IPS-18a (cell line): ENCODE measurements around the gene ZFP1.
A peak's percentile ranks its signal among the peaks of the same experiment; 100 is the strongest.
"Not testable (repeated sequence)": the region's sequence is repeated elsewhere in the genome, so short reads cannot be mapped to it uniquely, and the experiment has no call there.

Source experiments
- H3K27ac ChIP-seq: one replicate; pipeline ENCODE4 v1.5.1; 2013; ENCODE audit warnings: low read length
- H3K27me3 ChIP-seq: one replicate; pipeline ENCODE4 v1.6.1; 2013; ENCODE audit warnings: mild to moderate bottlenecking, low read length; ENCODE audit not compliant: control insufficient read depth, insufficient read depth
- H3K36me3 ChIP-seq: one replicate; pipeline ENCODE4 v1.6.1; 2013; ENCODE audit warnings: low read depth, low read length; ENCODE audit not compliant: control insufficient read depth
- H3K4me1 ChIP-seq: one replicate; pipeline ENCODE4 v1.6.1; 2013; ENCODE audit warnings: low read depth, low read length; ENCODE audit not compliant: control insufficient read depth
- H3K4me3 ChIP-seq: one replicate; pipeline ENCODE4 v1.5.1; 2013; ENCODE audit warnings: low read length
- H3K9ac ChIP-seq: one replicate; pipeline ENCODE4 v1.6.1; 2013; ENCODE audit warnings: mild to moderate bottlenecking, low read length, moderate library complexity
- H3K9me3 ChIP-seq: one replicate; pipeline ENCODE4 v1.6.1; 2013; ENCODE audit warnings: low read depth, low read length; ENCODE audit not compliant: control insufficient read depth

ZFP1 gene

DNA sequence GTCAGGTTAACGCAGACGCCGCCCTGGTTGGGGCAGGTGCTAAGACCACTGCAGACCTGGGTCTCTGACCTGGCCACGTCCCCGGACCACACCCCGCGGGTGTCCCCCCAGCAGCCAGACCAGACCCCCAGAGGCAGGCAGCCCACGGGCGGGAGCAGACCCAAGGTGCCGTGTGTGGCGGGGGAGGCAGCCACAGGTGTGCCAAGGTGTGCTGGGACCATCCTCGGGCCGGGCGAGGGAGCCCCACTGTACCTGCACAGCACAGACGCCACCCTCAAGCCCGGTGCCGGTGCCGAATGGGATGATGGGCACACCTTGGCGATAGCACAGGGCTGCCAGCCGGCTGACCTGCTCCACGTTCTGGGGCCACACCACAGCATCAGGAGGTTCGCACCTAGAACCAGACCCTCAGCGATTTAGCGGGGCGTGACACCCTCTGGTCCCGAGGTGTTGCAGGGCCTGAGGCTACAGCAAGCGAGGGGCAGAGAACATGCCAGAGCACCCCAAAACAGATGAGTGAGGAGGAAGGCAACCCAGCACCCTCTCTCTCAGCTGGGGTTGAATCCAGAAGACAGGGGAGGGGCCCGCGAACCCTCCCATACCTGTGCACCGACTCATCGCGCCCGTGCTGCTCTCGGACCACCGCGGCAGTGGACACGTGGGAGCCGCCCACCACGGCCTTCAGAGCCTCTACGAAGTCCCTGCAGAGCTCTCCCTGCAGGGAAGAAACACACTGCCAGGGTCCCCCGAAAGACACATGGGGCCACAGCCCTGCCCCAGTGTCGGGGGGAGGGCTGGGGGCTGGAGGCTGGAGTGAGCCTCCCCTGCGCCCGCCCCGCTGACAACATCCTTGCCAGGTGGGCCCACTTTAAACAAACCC lies 33.1 kb upstream of the ZFP1 start:
- no peaks in the 10 kb centered on the region for H3K27me3 ChIP-seq
- H3K27ac ChIP-seq: no peak overlapping the region
- H3K4me1 ChIP-seq: peaks cover 47% of the 10 kb centered on the region
- no peaks in the 10 kb centered on the region for H3K36me3 ChIP-seq
- H3K9ac ChIP-seq: no peak overlapping the region
- no peaks in the 10 kb centered on the region for H3K9me3 ChIP-seq
- H3K4me3 ChIP-seq: no peak overlapping the region

GRCh38 chr16:75116081-75116910 lies 32.0 kb upstream of the ZFP1 start, which contains the start of gene LDHD:
LDHD (minus strand) TSS chr16:75116780; CDS start chr16:75116720, 60 bp downstream.
- Histone ChIP-seq H3K9ac (no peak within 1 kb of the TSS), H3K9me3 (peaks cover under 1% of the 10 kb centered on the region), H3K4me1 (peaks cover 40% of the 10 kb centered on the region), H3K36me3 (no peaks in the 10 kb centered on the region), H3K27ac (no peak within 1 kb of the TSS), H3K4me3 (peak within 1 kb of the TSS; percentile 41), H3K27me3 (no peaks in the 10 kb centered on the region)

DNA sequence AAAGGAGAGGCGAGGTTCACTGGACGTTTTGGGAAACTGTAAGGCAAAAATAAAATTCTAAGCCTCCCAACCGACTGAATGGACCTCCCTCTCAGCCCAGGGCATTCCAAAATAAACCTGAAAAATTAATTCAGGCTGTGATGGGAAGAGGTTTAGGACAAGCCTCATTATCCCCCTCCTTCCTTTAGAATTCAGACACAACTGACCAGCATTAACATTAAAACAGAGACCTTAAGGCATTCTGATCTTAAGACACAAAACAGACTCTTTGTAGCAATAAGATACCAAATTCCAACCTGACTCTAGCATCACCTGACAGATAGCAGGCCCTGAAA lies 31.4 kb upstream of the ZFP1 start:
- no peaks in the 10 kb centered on the region for H3K36me3 ChIP-seq
- no peak overlapping the region for H3K27ac ChIP-seq
- no peaks in the 10 kb centered on the region for H3K27me3 ChIP-seq
- peak overlapping the region; percentile 41 for H3K4me3 ChIP-seq
- peaks cover 7% of the 10 kb centered on the region for H3K9me3 ChIP-seq
- peaks cover 35% of the 10 kb centered on the region for H3K4me1 ChIP-seq
- no peak overlapping the region for H3K9ac ChIP-seq

DNA sequence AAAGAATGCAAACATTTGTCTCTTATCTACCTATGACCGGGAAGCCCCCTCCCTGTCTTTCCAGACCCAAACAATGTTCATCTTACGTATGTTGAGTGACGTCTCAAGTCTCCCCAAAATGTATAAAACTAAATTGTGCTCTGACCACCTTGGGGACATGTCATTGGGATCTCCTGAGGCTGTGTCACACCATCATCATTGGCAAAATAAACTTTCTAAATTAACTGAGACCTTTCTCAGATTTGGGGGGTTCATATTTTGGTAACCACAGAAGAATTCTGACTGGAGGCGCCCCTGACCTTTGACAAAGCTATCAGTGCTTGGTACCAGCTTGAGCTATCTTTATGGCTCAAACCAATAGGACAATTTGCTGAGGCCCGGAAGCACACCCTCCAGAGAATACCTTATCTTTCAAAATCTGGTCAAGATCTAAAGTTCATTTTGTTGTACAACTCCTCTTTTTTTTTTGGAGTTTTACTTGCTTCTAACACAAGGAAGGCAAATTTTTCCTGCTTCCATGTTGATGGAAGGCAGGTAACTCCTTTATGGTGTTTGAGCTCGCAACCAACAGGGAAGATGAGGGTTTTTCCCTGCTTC lies 29.3 kb upstream of the ZFP1 start:
- Histone ChIP-seq H3K9me3 (peaks cover 11% of the 10 kb centered on the region), H3K27ac (no peak overlapping the region), H3K9ac (no peak overlapping the region), H3K36me3 (no peaks in the 10 kb centered on the region), H3K4me1 (peaks cover 21% of the 10 kb centered on the region), H3K4me3 (no peak overlapping the region), H3K27me3 (no peaks in the 10 kb centered on the region)

DNA sequence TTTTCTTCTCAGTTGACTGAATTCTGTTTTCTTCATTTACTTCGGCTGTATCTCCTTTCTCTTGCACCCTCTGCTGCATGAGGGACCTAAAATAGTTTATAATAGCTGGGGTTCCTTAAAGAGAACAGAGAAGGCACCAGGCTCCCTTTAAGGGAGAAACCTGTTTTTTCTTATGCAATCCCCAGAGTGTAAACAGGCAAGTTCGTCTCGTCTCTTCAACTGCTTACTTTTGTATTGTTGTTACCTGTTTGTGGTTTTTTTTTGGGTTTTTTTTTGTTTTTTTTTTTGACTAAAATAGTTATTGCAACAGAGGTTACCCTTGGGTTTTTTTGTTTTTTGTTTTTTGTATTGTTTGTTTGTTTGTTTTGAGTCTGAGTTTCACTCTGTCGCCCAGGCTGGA lies 28.1 kb upstream of the ZFP1 start:
- H3K27me3 ChIP-seq: no peaks in the 10 kb centered on the region
- H3K9me3 ChIP-seq: peaks cover 11% of the 10 kb centered on the region
- no peaks in the 10 kb centered on the region for H3K36me3 ChIP-seq
- no peak overlapping the region for H3K4me3 ChIP-seq
- no peak overlapping the region for H3K27ac ChIP-seq
- no peak overlapping the region for H3K9ac ChIP-seq
- H3K4me1 ChIP-seq: peaks cover 21% of the 10 kb centered on the region

DNA sequence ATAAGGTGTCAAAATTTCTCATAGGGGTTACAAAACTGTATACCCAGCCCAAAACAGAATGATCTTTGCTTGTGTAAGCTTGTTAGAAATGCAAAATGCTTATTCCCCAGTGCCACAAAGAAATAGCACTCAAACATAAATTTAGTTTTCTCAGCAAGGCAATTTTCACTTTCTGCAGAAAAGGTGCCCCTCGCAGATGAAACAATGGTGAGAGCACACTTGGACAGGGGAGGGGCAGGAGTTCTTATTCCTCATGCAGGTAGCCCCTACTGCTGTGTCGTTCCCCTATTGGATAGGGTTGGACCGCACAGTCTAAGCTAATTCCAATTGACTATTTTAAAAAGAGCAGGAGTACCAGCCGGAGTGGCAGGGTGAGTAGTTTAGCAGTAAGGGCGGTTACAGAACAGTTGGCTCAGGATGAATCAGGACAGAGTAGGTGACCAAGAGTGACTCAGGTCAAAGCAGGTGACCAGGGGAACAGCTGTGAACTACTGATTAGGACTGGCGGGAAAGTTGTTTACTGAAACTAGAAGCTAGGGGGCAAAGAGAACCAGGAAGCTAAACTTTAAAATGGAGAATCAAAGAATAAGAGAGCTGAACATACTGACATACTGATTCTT lies 26.3 kb upstream of the ZFP1 start:
- peaks cover 17% of the 10 kb centered on the region for H3K4me1 ChIP-seq
- no peak overlapping the region for H3K27ac ChIP-seq
- H3K36me3 ChIP-seq: no peaks in the 10 kb centered on the region
- H3K9me3 ChIP-seq: peaks cover 14% of the 10 kb centered on the region
- no peaks in the 10 kb centered on the region for H3K27me3 ChIP-seq
- no peak overlapping the region for H3K9ac ChIP-seq
- no peak overlapping the region for H3K4me3 ChIP-seq

GRCh38 chr16:75122609-75123008 lies 25.7 kb upstream of the ZFP1 start:
- no peaks in the 10 kb centered on the region for H3K27me3 ChIP-seq
- H3K4me1 ChIP-seq: peaks cover 17% of the 10 kb centered on the region
- peaks cover 16% of the 10 kb centered on the region for H3K9me3 ChIP-seq
- H3K9ac ChIP-seq: no peak overlapping the region
- no peaks in the 10 kb centered on the region for H3K36me3 ChIP-seq
- no peak overlapping the region for H3K4me3 ChIP-seq
- no peak overlapping the region for H3K27ac ChIP-seq

GRCh38 chr16:75127713-75128415 lies 20.5 kb upstream of the ZFP1 start:
- H3K4me1 ChIP-seq: no peaks in the 10 kb centered on the region
- H3K9me3 ChIP-seq: peaks cover 10% of the 10 kb centered on the region
- H3K9ac ChIP-seq: no peak overlapping the region
- H3K27me3 ChIP-seq: no peaks in the 10 kb centered on the region
- H3K36me3 ChIP-seq: no peaks in the 10 kb centered on the region
- no peak overlapping the region for H3K27ac ChIP-seq
- H3K4me3 ChIP-seq: no peak overlapping the region

GRCh38 chr16:75129421-75130149 lies 18.7 kb upstream of the ZFP1 start:
- H3K4me3 ChIP-seq, H3K36me3 ChIP-seq, H3K4me1 ChIP-seq, H3K27me3 ChIP-seq, H3K27ac ChIP-seq, H3K9me3 ChIP-seq, H3K9ac ChIP-seq: not testable (repeated sequence)

GRCh38 chr16:75130150-75130771 lies 18.1 kb upstream of the ZFP1 start:
- no peaks in the 10 kb centered on the region for H3K4me1 ChIP-seq
- H3K27me3 ChIP-seq: no peaks in the 10 kb centered on the region
- H3K27ac ChIP-seq: no peak overlapping the region

More at GRCh38 chr16:75130150-75130771, 18.1 kb upstream of the ZFP1 start:
- Histone ChIP-seq H3K4me3 (no peak overlapping the region), H3K9me3 (peaks cover 10% of the 10 kb centered on the region), H3K9ac (no peak overlapping the region), H3K36me3 (no peaks in the 10 kb centered on the region)
